Mesendoderm (in vitro differentiated cells): Measurements from ENCODE around the gene NAP1L4.

ENCODE experiments used
- DNase-seq: peaks from one replicate; pipeline ENCODE4 v3.0.0; 2013
- H2AK5ac ChIP-seq: 2 replicates; pipeline ENCODE4 v1.6.1; 2013; ENCODE audit warnings: low read length, inconsistent platforms
- H2BK120ac ChIP-seq: 2 replicates; pipeline ENCODE4 v1.6.1; 2013; ENCODE audit warnings: low read depth, mild to moderate bottlenecking, low read length, moderate library complexity, mixed read lengths
- H2BK15ac ChIP-seq: replicated peaks from 2 replicates; pipeline ENCODE4 v1.6.1; 2013; ENCODE audit warnings: low read depth, mild to moderate bottlenecking, moderate library complexity
- H2BK5ac ChIP-seq: 2 replicates; pipeline ENCODE4 v1.6.1; 2013; ENCODE audit warnings: low read length, inconsistent platforms
- H3K18ac ChIP-seq: 2 replicates; pipeline ENCODE4 v1.6.1; 2013; ENCODE audit warnings: mild to moderate bottlenecking, low read length, mixed read lengths
- H3K23ac ChIP-seq: one replicate; pipeline ENCODE4 v1.6.1; 2013; ENCODE audit warnings: low read length
- H3K27ac ChIP-seq: 2 replicates; pipeline ENCODE4 v1.5.1; 2013; ENCODE audit warnings: low read depth, mild to moderate bottlenecking, inconsistent platforms, low read length, moderate library complexity
- H3K27me3 ChIP-seq: 2 replicates; pipeline ENCODE4 v1.6.1; 2013; ENCODE audit warnings: low read length, control low read depth, mild to moderate bottlenecking, inconsistent platforms; ENCODE audit not compliant: insufficient read depth, poor library complexity
- H3K36me3 ChIP-seq: 2 replicates; pipeline ENCODE4 v1.6.1; 2013; ENCODE audit warnings: low read length, inconsistent platforms; ENCODE audit not compliant: control insufficient read depth, insufficient read depth
- H3K4ac ChIP-seq: one replicate; pipeline ENCODE4 v1.6.1; 2013; ENCODE audit warnings: low read depth, mild to moderate bottlenecking, low read length, moderate library complexity
- H3K4me1 ChIP-seq: 2 replicates; pipeline ENCODE4 v1.6.1; 2013; ENCODE audit warnings: low read depth, low read length, inconsistent platforms; ENCODE audit not compliant: control insufficient read depth
- H3K4me2 ChIP-seq: 2 replicates; pipeline ENCODE4 v1.6.1; 2013; ENCODE audit warnings: low read length
- H3K4me3 ChIP-seq: 2 replicates; pipeline ENCODE4 v1.5.1; 2013; ENCODE audit warnings: mild to moderate bottlenecking, low read length
- H3K56ac ChIP-seq: one replicate; pipeline ENCODE4 v1.6.1; 2013; ENCODE audit warnings: low read length
- H3K79me1 ChIP-seq: 2 replicates; pipeline ENCODE4 v1.6.1; 2013; ENCODE audit warnings: low read length, inconsistent platforms
- H3K79me2 ChIP-seq: 2 replicates; pipeline ENCODE4 v1.6.1; 2013; ENCODE audit warnings: mild to moderate bottlenecking, low read length; ENCODE audit not compliant: control insufficient read depth, insufficient read depth
- H3K9ac ChIP-seq: 2 replicates; pipeline ENCODE4 v1.6.1; 2013; ENCODE audit warnings: low read length, inconsistent platforms
- H4K5ac ChIP-seq: one replicate; pipeline ENCODE4 v1.6.1; 2013; ENCODE audit warnings: low read length
- H4K8ac ChIP-seq: one replicate; pipeline ENCODE4 v1.6.1; 2013; ENCODE audit warnings: low read depth, mild to moderate bottlenecking, control low read depth, low read length, moderate library complexity
- WGBS: extraction: QIAGEN DNeasy Blood & Tissue Kit; methylation state at CpG from one replicate; pipeline ENCODE4 v1.1.7; 2013; ENCODE audit warnings: low lambda C conversion rate, missing lambda C conversion rate; ENCODE audit not compliant: insufficient coverage; ENCODE audit errors: extremely low coverage; 5-methylcytosine and 5-hydroxymethylcytosine counted together

NAP1L4 gene

GRCh38 chr11:2995031-2995561 is 3.0 kb upstream of the NAP1L4 start:
- H3K4me3 ChIP-seq, result no peak overlapping the region
- no peak overlapping the region for H2BK5ac ChIP-seq
- H3K4me1 ChIP-seq, result no peaks in the 10 kb centered on the region
- H4K8ac ChIP-seq, result no peak overlapping the region
- WGBS, result no CpG with 5 or more reads among the region's 13 CpGs
- H2BK15ac ChIP-seq, result no peak overlapping the region
- H3K4me2 ChIP-seq, result no peak overlapping the region
- H3K27me3 ChIP-seq, result no peaks in the 10 kb centered on the region
- no peak overlapping the region for H3K4ac ChIP-seq
- H3K36me3 ChIP-seq, result peaks cover under 1% of the 10 kb centered on the region
- no peak overlapping the region for H2AK5ac ChIP-seq
- peaks cover 2% of the 10 kb centered on the region for H3K79me1 ChIP-seq
- H3K9ac ChIP-seq, result no peak overlapping the region
- no peak overlapping the region for H3K23ac ChIP-seq
- H2BK120ac ChIP-seq, result no peak overlapping the region
- H4K5ac ChIP-seq, result no peak overlapping the region
- no peak overlapping the region for H3K18ac ChIP-seq
- peaks cover 17% of the 10 kb centered on the region for H3K79me2 ChIP-seq
- DNase-seq, result no peak
- no peak overlapping the region for H3K27ac ChIP-seq
- no peak overlapping the region for H3K56ac ChIP-seq

DNA sequence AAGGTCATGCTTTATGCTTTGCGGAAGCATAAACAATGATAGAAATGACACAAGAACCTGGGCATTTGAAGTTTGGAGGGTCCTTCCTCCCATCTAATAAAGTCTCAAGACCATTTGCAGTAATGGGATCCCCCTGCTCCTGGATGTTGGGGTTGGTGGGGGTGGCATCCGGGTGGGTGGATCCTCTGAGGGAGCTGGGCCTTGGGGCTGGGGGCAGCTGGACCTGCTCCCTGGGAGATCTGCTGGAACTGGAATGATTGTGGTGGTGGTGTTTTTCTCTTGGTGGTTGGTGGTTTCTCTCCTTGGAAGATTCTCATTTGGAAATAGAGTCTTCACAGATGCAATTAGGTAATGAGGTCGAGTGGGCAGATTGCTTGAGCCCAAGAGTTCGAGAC is 2.2 kb upstream of the NAP1L4 start:
- Histone ChIP-seq H3K27me3 (no peaks in the 10 kb centered on the region), H2BK15ac (no peak overlapping the region), H2BK5ac (no peak overlapping the region), H3K56ac (no peak overlapping the region), H3K27ac (no peak overlapping the region), H3K4me3 (no peak overlapping the region), H4K8ac (no peak overlapping the region), H3K79me1 (peaks cover 2% of the 10 kb centered on the region), H3K36me3 (no peaks in the 10 kb centered on the region), H3K79me2 (peaks cover 25% of the 10 kb centered on the region), H3K4me2 (no peak overlapping the region), H3K4me1 (no peaks in the 10 kb centered on the region), H3K4ac (no peak overlapping the region), H3K23ac (no peak overlapping the region), H2BK120ac (no peak overlapping the region), H2AK5ac (no peak overlapping the region), H3K9ac (no peak overlapping the region), H4K5ac (no peak overlapping the region), H3K18ac (no peak overlapping the region)
- DNase-seq, result no peak
- no CpG with 5 or more reads among the region's 4 CpGs for WGBS

DNA sequence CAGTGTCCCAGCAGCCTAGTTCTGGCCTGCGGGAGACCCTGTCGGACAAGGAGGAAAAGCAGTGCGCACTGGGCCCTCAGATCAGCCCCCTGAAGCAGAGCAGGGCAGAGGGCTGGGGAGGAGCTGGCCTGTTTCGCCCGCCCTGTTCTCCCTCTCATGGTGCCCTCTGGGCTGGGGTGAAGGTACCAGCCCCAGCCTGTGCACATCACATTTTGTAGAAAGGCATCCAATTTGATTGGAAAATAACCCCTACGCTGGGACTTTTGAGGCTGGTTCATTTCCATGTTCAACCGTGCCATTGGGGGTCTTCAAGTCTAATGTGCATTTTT is 832 bp upstream of the NAP1L4 start:
- H3K27me3 ChIP-seq, result no peaks in the 10 kb centered on the region
- H4K8ac ChIP-seq, result no peak overlapping the region
- no peak overlapping the region for H4K5ac ChIP-seq
- no CpG with 5 or more reads among the region's 7 CpGs for WGBS
- H3K23ac ChIP-seq, result peak overlapping the region; percentile 83
- peak overlapping the region; percentile 36 for H3K4me2 ChIP-seq
- peak overlapping the region; percentile 90 for H3K56ac ChIP-seq
- H3K79me1 ChIP-seq, result peaks cover 2% of the 10 kb centered on the region
- H2BK120ac ChIP-seq, result no peak overlapping the region
- H3K4me3 ChIP-seq, result peak overlapping the region; percentile 68
- H2AK5ac ChIP-seq, result no peak overlapping the region
- DNase-seq, result no peak
- H3K36me3 ChIP-seq, result no peaks in the 10 kb centered on the region
- H3K79me2 ChIP-seq, result peaks cover 39% of the 10 kb centered on the region
- peak overlapping the region; percentile 76 for H3K9ac ChIP-seq
- peak overlapping the region; percentile 82 for H3K4ac ChIP-seq
- peak overlapping the region; percentile 67 for H2BK5ac ChIP-seq
- peak overlapping the region; percentile 21 for H3K27ac ChIP-seq
- peak overlapping the region; percentile 34 for H3K18ac ChIP-seq
- peaks cover under 1% of the 10 kb centered on the region for H3K4me1 ChIP-seq
- no peak overlapping the region for H2BK15ac ChIP-seq

GRCh38 chr11:2991452-2992233 is 486 bp downstream of the NAP1L4 start:
- WGBS, result no CpG with 5 or more reads among the region's 79 CpGs
- Histone ChIP-seq H3K4me2 (peak overlapping the region; percentile 86), H3K36me3 (peaks cover 2% of the 10 kb centered on the region), H3K23ac (peak overlapping the region; percentile 95), H2BK120ac (peak overlapping the region; percentile 88), H3K4me1 (peaks cover 3% of the 10 kb centered on the region), H3K4ac (peak overlapping the region; percentile 83), H3K9ac (peak overlapping the region; percentile 96), H3K79me1 (peaks cover 3% of the 10 kb centered on the region), H2BK15ac (no peak overlapping the region), H3K18ac (peak overlapping the region; percentile 99), H3K4me3 (peak overlapping the region; percentile 89), H2BK5ac (no peak overlapping the region), H4K5ac (no peak overlapping the region), H3K79me2 (peaks cover 51% of the 10 kb centered on the region), H3K56ac (peak overlapping the region; percentile 96), H3K27ac (peak overlapping the region; percentile 92), H2AK5ac (peak overlapping the region; percentile 69), H3K27me3 (no peaks in the 10 kb centered on the region), H4K8ac (no peak overlapping the region)
- DNase-seq, result peak; percentile 79

- Histone ChIP-seq H3K4me3 (peak overlapping the region; percentile 89), H3K27me3 (no peaks in the 10 kb centered on the region), H3K23ac (peak overlapping the region; percentile 95), H3K9ac (peak overlapping the region; percentile 96), H3K79me2 (peaks cover 58% of the 10 kb centered on the region), H4K5ac (no peak overlapping the region), H3K18ac (no peak overlapping the region), H2BK5ac (no peak overlapping the region), H2AK5ac (peak overlapping the region; percentile 69), H3K56ac (peak overlapping the region; percentile 96), H2BK120ac (no peak overlapping the region), H3K79me1 (peaks cover 3% of the 10 kb centered on the region), H3K36me3 (peaks cover 2% of the 10 kb centered on the region), H4K8ac (no peak overlapping the region), H3K4ac (no peak overlapping the region), H2BK15ac (no peak overlapping the region), H3K27ac (peak overlapping the region; percentile 92), H3K4me1 (peaks cover 3% of the 10 kb centered on the region), H3K4me2 (peak overlapping the region; percentile 86)
- peak; percentile 40 for DNase-seq
- WGBS, result no CpG with 5 or more reads among the region's 17 CpGs
Measured at GRCh38 chr11:2990617-2991451, 1.3 kb downstream of the NAP1L4 start.
